MCF 10A (cell line): ENCODE data around the gene ADGRD1. TPM values are rescaled to one million over a fixed set of nuclear protein-coding genes. Genes with fewer than 3 reads are reported as not detected.

Experiments
- BruUV-seq: library from RNA; stranded (reverse); fragments of 400-500 nt; replicated peaks from 2 replicates; lab custom pipeline; 2021; lab: Mats Ljungman, UMichigan
- CTCF ChIA-PET: fragments of 300-600 bp; sonication (Branson Sonifier 250); formaldehyde crosslinking; extraction: SDS; loops from one replicate; lab custom pipeline; 2021; ENCODE audit warnings: antibody characterized with exemption, inconsistent platforms; lab: Yijun Ruan, JAX
- POLR2A ChIA-PET: fragments of 300-600, 350-650 bp; sonication (Branson Sonifier 250); formaldehyde crosslinking; extraction: SDS; loops from one replicate; lab custom pipeline; 2020; ENCODE audit warnings: antibody characterized with exemption, inconsistent platforms; lab: Yijun Ruan, JAX
- DNase-seq: peaks from one replicate; pipeline ENCODE4 v3.0.0-alpha.2; 2018; ENCODE audit not compliant: unreplicated experiment
- H3K27ac Mint-ChIP-seq: one replicate; pipeline ENCODE4 v1.8.0; 2022; ENCODE audit warnings: mild to moderate bottlenecking, low read depth, mixed read lengths; ENCODE audit not compliant: unreplicated experiment
- H3K27me3 Mint-ChIP-seq: one replicate; pipeline ENCODE4 v1.8.0; 2022; ENCODE audit warnings: mixed read lengths; ENCODE audit not compliant: insufficient read depth, unreplicated experiment
- H3K36me3 Mint-ChIP-seq: one replicate; pipeline ENCODE4 v1.8.0; 2022; ENCODE audit warnings: mild to moderate bottlenecking, moderate library complexity, mixed read lengths; ENCODE audit not compliant: insufficient read depth, unreplicated experiment
- H3K4me1 Mint-ChIP-seq: one replicate; pipeline ENCODE4 v1.8.0; 2022; ENCODE audit warnings: mixed read lengths; ENCODE audit not compliant: insufficient read depth, unreplicated experiment
- H3K4me3 Mint-ChIP-seq: one replicate; pipeline ENCODE4 v1.8.0; 2022; ENCODE audit warnings: mild to moderate bottlenecking, moderate library complexity, mixed read lengths; ENCODE audit not compliant: unreplicated experiment
- H3K9me3 Mint-ChIP-seq: one replicate; pipeline ENCODE4 v1.8.0; 2022; ENCODE audit warnings: mixed read lengths; ENCODE audit not compliant: unreplicated experiment
- intact Hi-C: fragments of 100-400 bp; cut with micrococcal nuclease; formaldehyde crosslinking; loops from 2 replicates; pipeline ENCODE4 v1.14.1; 2022
- total RNA-seq: library from RNA; stranded (reverse); gene quantifications from 2 replicates; pipeline ENCODE4 v1.2.3, GENCODE V29; 2022
- TF ChIP-seq, protein P1 (sequence below): fragments of 200-600 bp; IDR thresholded peaks from one replicate; pipeline ENCODE4 v1.8.0; 2022; ENCODE audit warnings: antibody characterized with exemption, mild to moderate bottlenecking; ENCODE audit not compliant: unreplicated experiment

Gene ADGRD1
- total RNA-seq, 1 experiment from 2014 or later = 0.68 TPM

DNA sequence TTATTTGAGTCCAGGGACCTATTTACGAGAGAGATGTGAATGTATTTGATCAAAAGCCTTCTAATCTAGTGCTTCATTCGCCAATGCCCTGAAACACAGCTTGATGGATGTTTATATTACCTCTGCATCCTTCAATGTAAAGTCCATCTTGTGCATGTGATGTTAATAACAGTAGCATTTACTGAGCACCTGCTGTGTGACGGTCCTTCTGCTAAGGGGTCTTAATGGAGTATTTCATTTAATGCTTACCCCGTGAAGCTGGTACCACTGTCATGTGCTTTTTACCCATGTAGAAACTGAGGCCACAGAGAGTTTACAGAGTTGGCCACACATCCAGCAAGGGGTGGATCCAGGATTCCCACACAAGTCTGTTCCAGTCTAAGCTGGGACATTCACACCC, 237.3 kb downstream of the ADGRD1 start:
- no peak overlapping the region for H3K27ac Mint-ChIP-seq
- no peak for DNase-seq
- CTCF ChIA-PET = no interaction called here
- no peaks in the 10 kb centered on the region for H3K9me3 Mint-ChIP-seq
- intact Hi-C loops = no loop called here
- no TSS peak for BruUV-seq
- POLR2A ChIA-PET = no interaction called here
- H3K4me3 Mint-ChIP-seq = no peak overlapping the region
- H3K27me3 Mint-ChIP-seq = peaks cover 45% of the 10 kb centered on the region
- peaks cover 5% of the 10 kb centered on the region for H3K4me1 Mint-ChIP-seq
- no peaks in the 10 kb centered on the region for H3K36me3 Mint-ChIP-seq
- TF ChIP-seq, protein P1, sequence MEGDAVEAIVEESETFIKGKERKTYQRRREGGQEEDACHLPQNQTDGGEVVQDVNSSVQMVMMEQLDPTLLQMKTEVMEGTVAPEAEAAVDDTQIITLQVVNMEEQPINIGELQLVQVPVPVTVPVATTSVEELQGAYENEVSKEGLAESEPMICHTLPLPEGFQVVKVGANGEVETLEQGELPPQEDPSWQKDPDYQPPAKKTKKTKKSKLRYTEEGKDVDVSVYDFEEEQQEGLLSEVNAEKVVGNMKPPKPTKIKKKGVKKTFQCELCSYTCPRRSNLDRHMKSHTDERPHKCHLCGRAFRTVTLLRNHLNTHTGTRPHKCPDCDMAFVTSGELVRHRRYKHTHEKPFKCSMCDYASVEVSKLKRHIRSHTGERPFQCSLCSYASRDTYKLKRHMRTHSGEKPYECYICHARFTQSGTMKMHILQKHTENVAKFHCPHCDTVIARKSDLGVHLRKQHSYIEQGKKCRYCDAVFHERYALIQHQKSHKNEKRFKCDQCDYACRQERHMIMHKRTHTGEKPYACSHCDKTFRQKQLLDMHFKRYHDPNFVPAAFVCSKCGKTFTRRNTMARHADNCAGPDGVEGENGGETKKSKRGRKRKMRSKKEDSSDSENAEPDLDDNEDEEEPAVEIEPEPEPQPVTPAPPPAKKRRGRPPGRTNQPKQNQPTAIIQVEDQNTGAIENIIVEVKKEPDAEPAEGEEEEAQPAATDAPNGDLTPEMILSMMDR = no peak

Other genes starting within 250 kb of the ADGRD1 start
- not detected in 2 replicates for gene RIMBP2, start 237.6 kb upstream of the ADGRD1 start, total RNA-seq
- 19.0 and 21.6 TPM in 2 replicates for gene STX2, start 114.7 kb upstream of the ADGRD1 start, total RNA-seq
- 1,362 and 1,467 TPM in 2 replicates for gene RAN, start 81.8 kb upstream of the ADGRD1 start, total RNA-seq